Lung (tissue), 12 donors: ENCODE results near the gene LDB3. TPM values are rescaled to one million over a fixed set of nuclear protein-coding genes. Genes with fewer than 3 reads are reported as not detected.
A peak's percentile ranks its signal among the peaks of the same experiment; 100 is the strongest.

Source experiments
- ATAC-seq: fragments of 200-7000 bp; cut with Tn5 transposase; one replicate; pipeline ENCODE4 v1.9.1; 2020; ENCODE audit warnings: moderate number of reproducible peaks; ENCODE audit not compliant: insufficient read depth, low FRiP score
- DNase-seq, 3 donors: peaks; one replicate each; pipeline ENCODE4 v3.0.0-alpha.2; 2013 to 2017
- H3K27ac ChIP-seq, 2 donors: one replicate each; pipeline ENCODE4 v1.5.1; 2013; ENCODE audit warnings: mild to moderate bottlenecking in 2 of 2, moderate library complexity in 2 of 2, control low read depth in 1 of 2, inconsistent platforms in 1 of 2, low read depth in 1 of 2, low read length in 1 of 2
- H3K27me3 ChIP-seq, 3 donors: one replicate each; pipeline ENCODE4 v1.5.1; 2013; ENCODE audit warnings: low read length in 2 of 3; ENCODE audit not compliant: control insufficient read depth in 3 of 3, insufficient read depth in 3 of 3
- H3K36me3 ChIP-seq, 4 donors: one replicate each; pipeline ENCODE4 v1.5.1; 2013; ENCODE audit warnings: low read length in 4 of 4, mild to moderate bottlenecking in 1 of 4, moderate library complexity in 1 of 4; ENCODE audit not compliant: control insufficient read depth in 4 of 4, insufficient read depth in 4 of 4
- H3K4me1 ChIP-seq, 5 donors: one replicate each; pipeline ENCODE4 v1.5.1; 2013; ENCODE audit warnings: low read length in 5 of 5, mild to moderate bottlenecking in 2 of 5, moderate library complexity in 1 of 5; ENCODE audit not compliant: control insufficient read depth in 5 of 5, insufficient read depth in 5 of 5
- H3K4me3 ChIP-seq: one replicate; pipeline ENCODE4 v1.5.1; 2013; ENCODE audit warnings: mild to moderate bottlenecking, control low read depth, moderate library complexity
- H3K9ac ChIP-seq, 2 donors: one replicate each; pipeline ENCODE4 v1.5.1; 2013; ENCODE audit warnings: low read length in 2 of 2, control low read depth in 1 of 2; ENCODE audit not compliant: insufficient read depth in 1 of 2
- H3K9me3 ChIP-seq, 4 donors: one replicate each; pipeline ENCODE4 v1.5.1; 2013; ENCODE audit warnings: low read length in 3 of 4, mild to moderate bottlenecking in 1 of 4, moderate library complexity in 1 of 4; ENCODE audit not compliant: control insufficient read depth in 4 of 4, insufficient read depth in 3 of 4
- WGBS, 2 donors: extraction: QIAGEN DNeasy Blood & Tissue Kit; methylation state at CpG; one replicate each; pipeline ENCODE4 v1.1.7; 2013; 5-methylcytosine and 5-hydroxymethylcytosine counted together
- polyA plus RNA-seq, 2 donors: library from polyadenylated mRNA; stranded (reverse); fragments of 200-250 nt; gene quantifications; one replicate each; pipeline ENCODE4 v1.2.1, GENCODE V29; 2013
- total RNA-seq, 2 donors: library from RNA; depleted of rRNA in 1 of 2; stranded (reverse); fragments of >200 nt in 1 of 2; gene quantifications; one replicate each; pipeline ENCODE4 v1.2.1, GENCODE V29; 2014 to 2021
- TF ChIP-seq, protein P1 (sequence below): IDR thresholded peaks from 2 replicates; pipeline ENCODE4 v1.5.1; 2012; ENCODE audit warnings: mild to moderate bottlenecking; ENCODE audit errors: control extremely low read depth, extremely low read depth
- donor health status: control.
- donor health status: control.
- donor health status: Bipolar disorder and iron deficiency.
- donor health status: healthy.
- donor health status: DM: yes; HTN: yes; CAD: no.

The LDB3 gene
- total and polyA plus RNA-seq, 4 donors: 0.37 to 3.2 (median 1.5) TPM

DNA sequence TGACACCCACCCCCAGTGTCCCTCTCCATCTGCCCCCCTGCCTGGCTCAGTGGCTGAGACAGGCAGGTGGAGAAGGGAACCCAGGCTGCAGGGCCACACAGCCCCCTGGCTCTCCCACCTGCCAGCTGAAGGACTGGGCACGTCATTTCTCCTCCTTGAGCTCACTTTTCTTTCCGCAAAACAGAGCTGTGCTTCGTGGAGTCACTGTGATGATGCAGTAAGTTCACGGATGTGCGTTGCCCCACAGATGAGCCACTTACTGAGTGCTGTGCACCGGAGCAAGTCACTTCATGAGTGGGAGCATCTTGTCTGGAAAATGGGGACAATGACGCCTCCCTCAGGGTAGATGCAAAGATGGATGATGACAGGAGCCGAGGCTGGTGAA is 11.3 kb upstream of the LDB3 start:
- H3K36me3 ChIP-seq: no peaks in the 10 kb centered on the region
- peaks cover 0 to 20% (median 10%) of the 10 kb centered on the region in 5 donors for H3K4me1 ChIP-seq
- H3K9me3 ChIP-seq: no peaks in the 10 kb centered on the region
- no peak overlapping the region for H3K4me3 ChIP-seq
- no peak overlapping the region for H3K27ac ChIP-seq
- TF ChIP-seq, protein P1, sequence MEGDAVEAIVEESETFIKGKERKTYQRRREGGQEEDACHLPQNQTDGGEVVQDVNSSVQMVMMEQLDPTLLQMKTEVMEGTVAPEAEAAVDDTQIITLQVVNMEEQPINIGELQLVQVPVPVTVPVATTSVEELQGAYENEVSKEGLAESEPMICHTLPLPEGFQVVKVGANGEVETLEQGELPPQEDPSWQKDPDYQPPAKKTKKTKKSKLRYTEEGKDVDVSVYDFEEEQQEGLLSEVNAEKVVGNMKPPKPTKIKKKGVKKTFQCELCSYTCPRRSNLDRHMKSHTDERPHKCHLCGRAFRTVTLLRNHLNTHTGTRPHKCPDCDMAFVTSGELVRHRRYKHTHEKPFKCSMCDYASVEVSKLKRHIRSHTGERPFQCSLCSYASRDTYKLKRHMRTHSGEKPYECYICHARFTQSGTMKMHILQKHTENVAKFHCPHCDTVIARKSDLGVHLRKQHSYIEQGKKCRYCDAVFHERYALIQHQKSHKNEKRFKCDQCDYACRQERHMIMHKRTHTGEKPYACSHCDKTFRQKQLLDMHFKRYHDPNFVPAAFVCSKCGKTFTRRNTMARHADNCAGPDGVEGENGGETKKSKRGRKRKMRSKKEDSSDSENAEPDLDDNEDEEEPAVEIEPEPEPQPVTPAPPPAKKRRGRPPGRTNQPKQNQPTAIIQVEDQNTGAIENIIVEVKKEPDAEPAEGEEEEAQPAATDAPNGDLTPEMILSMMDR: no peak
- ATAC-seq (no peak), DNase-seq (peak in 1 of 3 donors; percentile 3)
- H3K9ac ChIP-seq: no peak overlapping the region
- H3K27me3 ChIP-seq: no peaks in the 10 kb centered on the region
- WGBS, 2 donors: 89% methylated on average over 8 of the region's 8 CpGs

DNA sequence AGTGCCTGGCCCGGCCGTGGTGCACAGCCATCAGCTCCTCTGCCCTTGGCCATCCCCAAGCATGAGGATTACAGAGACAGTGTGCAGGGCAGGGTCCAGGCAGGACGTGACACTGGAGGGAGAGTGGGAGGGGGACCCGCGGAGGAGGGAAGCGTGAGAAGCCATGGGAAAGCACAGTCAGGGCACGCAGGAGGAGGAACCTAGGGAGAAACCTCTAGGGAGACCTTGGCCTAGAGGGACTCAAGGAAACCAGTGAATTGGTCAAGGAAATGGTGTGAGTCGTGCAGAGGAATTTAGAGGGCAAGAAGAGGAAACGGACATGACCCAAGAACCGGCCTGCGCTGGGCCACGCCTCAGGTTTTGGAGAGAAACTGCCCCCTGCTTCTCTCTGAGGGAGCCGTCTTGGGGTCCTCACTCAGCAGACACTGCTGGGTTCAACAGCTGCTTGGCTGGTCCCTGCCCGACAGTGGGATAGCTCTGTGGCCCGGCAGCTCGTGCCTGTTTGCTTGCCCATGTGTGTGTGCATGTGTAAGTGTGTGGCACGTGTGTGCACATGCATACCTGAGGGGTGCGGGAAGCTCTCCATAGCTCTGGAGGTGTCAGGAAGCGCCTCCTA is 10.8 kb upstream of the LDB3 start:
- no peaks in the 10 kb centered on the region for H3K36me3 ChIP-seq
- WGBS, 2 donors: 73 to 76% methylated on average over 19 of the region's 19 CpGs
- no peak overlapping the region for H3K4me3 ChIP-seq
- no peak overlapping the region for H3K27ac ChIP-seq
- DNase-seq (peak in 1 of 3 donors; percentile 8), ATAC-seq (no peak)
- H3K9me3 ChIP-seq: no peaks in the 10 kb centered on the region
- TF ChIP-seq, protein P1: no peak
- H3K9ac ChIP-seq: no peak overlapping the region
- peaks cover 0 to 16% (median 5%) of the 10 kb centered on the region in 5 donors for H3K4me1 ChIP-seq
- no peaks in the 10 kb centered on the region for H3K27me3 ChIP-seq

DNA sequence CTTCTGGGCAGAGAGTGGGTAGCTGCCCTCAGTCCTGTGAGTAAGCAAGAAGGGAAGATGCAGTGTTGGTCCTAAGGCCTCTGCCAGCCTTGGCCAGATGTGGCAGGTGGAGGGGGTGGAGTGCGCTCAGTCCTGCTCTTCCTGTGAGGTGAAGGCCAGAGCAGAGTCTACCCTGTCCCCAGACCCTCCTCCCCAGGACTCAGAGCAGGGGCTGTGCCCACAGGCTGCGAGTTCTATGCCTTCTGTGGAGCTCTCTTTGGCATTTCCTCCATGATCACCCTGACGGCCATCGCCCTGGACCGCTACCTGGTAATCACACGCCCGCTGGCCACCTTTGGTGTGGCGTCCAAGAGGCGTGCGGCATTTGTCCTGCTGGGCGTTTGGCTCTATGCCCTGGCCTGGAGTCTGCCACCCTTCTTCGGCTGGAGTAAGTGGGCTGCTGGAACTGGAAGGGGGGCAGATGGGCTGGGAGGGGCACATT is 10.0 kb upstream of the LDB3 start:
- Histone ChIP-seq H3K27ac (no peak overlapping the region), H3K36me3 (no peaks in the 10 kb centered on the region), H3K9ac (no peak overlapping the region), H3K27me3 (no peaks in the 10 kb centered on the region), H3K4me3 (no peak overlapping the region), H3K4me1 (peaks cover 0 to 12% (median 1%) of the 10 kb centered on the region in 5 donors), H3K9me3 (no peaks in the 10 kb centered on the region)
- 86 to 94% methylated on average over 12 of the region's 12 CpGs for WGBS, 2 donors
- no peak for ATAC-seq
- DNase-seq: no peak
- TF ChIP-seq, protein P1: no peak

DNA sequence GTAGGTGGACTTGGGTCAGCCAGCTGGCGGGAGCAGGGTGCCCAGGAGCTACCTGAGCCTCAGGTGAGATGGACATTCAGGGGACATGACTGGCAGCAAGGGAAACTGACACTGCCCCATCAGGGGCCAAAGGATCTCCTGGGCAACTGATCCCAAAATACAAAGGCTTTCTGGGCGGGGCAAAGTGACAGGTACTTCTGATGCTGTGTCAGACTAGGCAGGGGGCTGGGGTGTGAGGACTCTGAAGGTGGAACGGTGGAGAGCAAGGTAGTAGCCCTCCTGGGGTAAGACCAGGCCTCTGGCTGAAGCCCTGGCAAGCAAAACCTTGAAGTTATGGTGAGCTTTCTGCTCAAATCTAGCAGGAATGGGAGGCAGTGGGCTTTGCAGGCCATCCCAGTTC is 9.6 kb upstream of the LDB3 start:
- Histone ChIP-seq H3K27me3 (no peaks in the 10 kb centered on the region), H3K9me3 (no peaks in the 10 kb centered on the region), H3K4me3 (no peak overlapping the region), H3K4me1 (peaks cover 0 to 12% (median 1%) of the 10 kb centered on the region in 5 donors), H3K36me3 (no peaks in the 10 kb centered on the region), H3K9ac (no peak overlapping the region), H3K27ac (no peak overlapping the region)
- no peak for ATAC-seq
- DNase-seq: no peak
- WGBS, 2 donors: 69 to 76% methylated on average over 3 of the region's 3 CpGs
- TF ChIP-seq, protein P1: no peak
